A673 (cell line): ENCODE data around the gene R3HDM4.

Source experiments
- CTCF ChIP-seq: fragments of 300-800, 200-600 bp; sonication (generic); conservative IDR thresholded peaks from 2 replicates; pipeline ENCODE4 v1.5.1; 2017; ENCODE audit warnings: low read depth, mild to moderate bottlenecking, antibody characterized with exemption, low read length, moderate library complexity, mixed read lengths
- EZH2 ChIP-seq: fragments of 200-600 bp; sonication (generic); IDR thresholded peaks from 2 replicates; pipeline ENCODE4 v1.6.1; 2017; ENCODE audit warnings: borderline replicate concordance, low read depth, mild to moderate bottlenecking, mixed read lengths, antibody characterized with exemption, low read length; ENCODE audit not compliant: poor library complexity, severe bottlenecking

GRCh38 chr19:884420-885211 lies 28.4 kb downstream of the R3HDM4 start:
- no peak for TF ChIP-seq CTCF
- TF ChIP-seq EZH2, result no peak
